Measurements from ENCODE around the gene TOMM40L.

DNA sequence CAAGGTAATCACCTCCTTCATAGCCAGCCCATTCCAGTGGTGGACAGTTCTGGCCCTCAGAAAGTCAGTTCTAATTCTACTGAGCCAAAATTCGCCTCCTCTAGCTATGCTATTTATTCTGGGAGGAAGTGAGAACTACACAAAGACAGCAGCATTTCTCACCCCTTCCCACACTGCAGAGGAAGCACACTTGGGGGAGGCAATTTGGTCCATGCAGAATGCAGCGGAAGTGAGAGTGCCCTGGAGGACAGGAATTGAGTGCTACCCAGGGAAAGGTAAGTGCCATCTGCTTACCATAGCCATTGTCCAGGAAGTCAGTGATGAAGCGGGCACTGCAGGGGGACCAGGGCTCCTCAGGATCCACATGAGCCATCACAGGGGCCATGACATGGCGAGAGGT, 30.7 kb upstream of the TOMM40L start:
- no peak for TF ChIP-seq EZH2 (IDR thresholded peaks at IDR 0.05; ENCODE audit: low read depth)
- TF ChIP-seq, protein P1, sequence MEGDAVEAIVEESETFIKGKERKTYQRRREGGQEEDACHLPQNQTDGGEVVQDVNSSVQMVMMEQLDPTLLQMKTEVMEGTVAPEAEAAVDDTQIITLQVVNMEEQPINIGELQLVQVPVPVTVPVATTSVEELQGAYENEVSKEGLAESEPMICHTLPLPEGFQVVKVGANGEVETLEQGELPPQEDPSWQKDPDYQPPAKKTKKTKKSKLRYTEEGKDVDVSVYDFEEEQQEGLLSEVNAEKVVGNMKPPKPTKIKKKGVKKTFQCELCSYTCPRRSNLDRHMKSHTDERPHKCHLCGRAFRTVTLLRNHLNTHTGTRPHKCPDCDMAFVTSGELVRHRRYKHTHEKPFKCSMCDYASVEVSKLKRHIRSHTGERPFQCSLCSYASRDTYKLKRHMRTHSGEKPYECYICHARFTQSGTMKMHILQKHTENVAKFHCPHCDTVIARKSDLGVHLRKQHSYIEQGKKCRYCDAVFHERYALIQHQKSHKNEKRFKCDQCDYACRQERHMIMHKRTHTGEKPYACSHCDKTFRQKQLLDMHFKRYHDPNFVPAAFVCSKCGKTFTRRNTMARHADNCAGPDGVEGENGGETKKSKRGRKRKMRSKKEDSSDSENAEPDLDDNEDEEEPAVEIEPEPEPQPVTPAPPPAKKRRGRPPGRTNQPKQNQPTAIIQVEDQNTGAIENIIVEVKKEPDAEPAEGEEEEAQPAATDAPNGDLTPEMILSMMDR (conservative IDR thresholded peaks at IDR 0.05): no peak
